Chondrocyte (in vitro differentiated cells): ENCODE data around the gene SAG. TPM values are rescaled to one million over a fixed set of nuclear protein-coding genes. Genes with fewer than 3 reads are reported as not detected.

Source experiments
- DNase-seq: peaks from one replicate; pipeline ENCODE4 v3.0.0; 2021; ENCODE audit warnings: mixed read lengths, low spot score
- H3K27ac Mint-ChIP-seq: one replicate; pipeline ENCODE4 v1.8.0; 2021; ENCODE audit warnings: mild to moderate bottlenecking, moderate library complexity, mixed read lengths; ENCODE audit not compliant: unreplicated experiment
- H3K27me3 Mint-ChIP-seq: 2 replicates; pipeline ENCODE4 v1.8.0; 2021; ENCODE audit warnings: low read depth, mixed read lengths
- H3K36me3 Mint-ChIP-seq: 2 replicates; pipeline ENCODE4 v1.8.0; 2021; ENCODE audit warnings: low read depth, mixed read lengths
- H3K4me1 Mint-ChIP-seq: 2 replicates; pipeline ENCODE4 v1.8.0; 2021; ENCODE audit warnings: low read depth, mild to moderate bottlenecking, mixed read lengths
- H3K4me3 Mint-ChIP-seq: one replicate; pipeline ENCODE4 v1.8.0; 2021; ENCODE audit warnings: mild to moderate bottlenecking, moderate library complexity, mixed read lengths; ENCODE audit not compliant: unreplicated experiment
- H3K9me3 Mint-ChIP-seq: 2 replicates; pipeline ENCODE4 v1.8.0; 2021; ENCODE audit warnings: low read depth, mixed read lengths
- CTCF ChIP-seq: fragments of 200-600 bp; sonication (generic); IDR thresholded peaks from 2 replicates; pipeline ENCODE4 v1.5.0; 2021; ENCODE audit warnings: antibody characterized with exemption, mild to moderate bottlenecking, moderate library complexity
- total RNA-seq: library from RNA; stranded (reverse); gene quantifications from 3 replicates; pipeline ENCODE4 v1.2.1, GENCODE V29; 2021

The SAG gene
- total RNA-seq, 1 donor from 2014 or later = not detected

GRCh38 chr2:233303252-233303651, 4.4 kb upstream of the SAG start:
- no peak for TF ChIP-seq CTCF
- peak; percentile 56 for DNase-seq
- Mint-ChIP-seq H3K9me3 (no peaks in the 10 kb centered on the region), H3K4me3 (no peak overlapping the region), H3K4me1 (no peaks in the 10 kb centered on the region), H3K27ac (no peak overlapping the region), H3K36me3 (no peaks in the 10 kb centered on the region), H3K27me3 (no peaks in the 10 kb centered on the region)

- no peaks in the 10 kb centered on the region for H3K36me3 Mint-ChIP-seq
- H3K27me3 Mint-ChIP-seq = peaks cover 9% of the 10 kb centered on the region
- peak; percentile 37 for DNase-seq
- H3K9me3 Mint-ChIP-seq = no peaks in the 10 kb centered on the region
- no peak overlapping the region for H3K27ac Mint-ChIP-seq
- TF ChIP-seq CTCF = no peak
- no peaks in the 10 kb centered on the region for H3K4me1 Mint-ChIP-seq
- no peak overlapping the region for H3K4me3 Mint-ChIP-seq
Observed at GRCh38 chr2:233311241-233311926, 3.8 kb downstream of the SAG start.

GRCh38 chr2:233312874-233313273, 5.3 kb downstream of the SAG start:
- H3K36me3 Mint-ChIP-seq = no peaks in the 10 kb centered on the region
- no peaks in the 10 kb centered on the region for H3K4me1 Mint-ChIP-seq
- H3K9me3 Mint-ChIP-seq = no peaks in the 10 kb centered on the region
- DNase-seq = no peak
- TF ChIP-seq CTCF = no peak
- no peak overlapping the region for H3K4me3 Mint-ChIP-seq
- peaks cover 9% of the 10 kb centered on the region for H3K27me3 Mint-ChIP-seq
- H3K27ac Mint-ChIP-seq = no peak overlapping the region

- H3K4me1 Mint-ChIP-seq = no peaks in the 10 kb centered on the region
- peaks cover 9% of the 10 kb centered on the region for H3K27me3 Mint-ChIP-seq
- no peak overlapping the region for H3K4me3 Mint-ChIP-seq
- H3K27ac Mint-ChIP-seq = no peak overlapping the region
- no peak for DNase-seq
- H3K36me3 Mint-ChIP-seq = no peaks in the 10 kb centered on the region
- no peaks in the 10 kb centered on the region for H3K9me3 Mint-ChIP-seq
- no peak for TF ChIP-seq CTCF
Observed at GRCh38 chr2:233314180-233314925, 6.7 kb downstream of the SAG start.

- Mint-ChIP-seq H3K4me1 (no peaks in the 10 kb centered on the region), H3K4me3 (no peak overlapping the region), H3K27me3 (peaks cover 15% of the 10 kb centered on the region), H3K9me3 (no peaks in the 10 kb centered on the region), H3K27ac (no peak overlapping the region), H3K36me3 (no peaks in the 10 kb centered on the region)
- DNase-seq = no peak
- no peak for TF ChIP-seq CTCF
Observed at GRCh38 chr2:233317196-233317943, 9.8 kb downstream of the SAG start.
